ENCODE data around the gene NOXO1.

Gene NOXO1

GRCh38 chr16:1993731-1994131 lies 12.5 kb upstream of the NOXO1 start:
- no peak for DNase-seq

DNA sequence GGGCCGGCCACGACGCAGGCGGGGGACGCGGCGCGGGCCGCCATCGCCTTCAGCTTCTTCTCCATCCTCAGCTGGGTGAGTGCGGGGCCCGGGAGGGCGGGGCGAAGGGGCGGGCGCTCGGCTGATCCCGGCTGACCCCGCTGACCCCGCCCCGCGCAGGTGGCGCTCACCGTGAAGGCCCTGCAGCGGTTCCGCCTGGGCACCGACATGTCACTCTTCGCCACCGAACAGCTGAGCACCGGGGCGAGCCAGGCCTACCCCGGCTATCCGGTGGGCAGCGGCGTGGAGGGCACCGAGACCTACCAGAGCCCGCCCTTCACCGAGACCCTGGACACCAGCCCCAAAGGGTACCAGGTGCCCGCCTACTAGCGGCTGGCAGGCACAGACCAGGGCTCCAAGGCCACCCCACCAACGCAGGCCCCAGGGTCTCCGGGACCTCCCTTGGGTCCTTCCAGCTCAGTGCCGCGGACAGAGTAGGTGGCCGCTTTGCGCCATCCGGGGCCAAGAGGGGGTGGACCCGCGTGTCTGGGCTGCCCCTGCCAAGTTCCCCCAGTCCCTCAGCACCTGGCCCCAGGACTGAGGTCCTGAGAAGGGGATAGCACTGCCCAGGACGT lies 11.5 kb upstream of the NOXO1 start:
- no peak for DNase-seq

GRCh38 chr16:1991948-1992703 lies 10.9 kb upstream of the NOXO1 start:
- peak; percentile 96 for DNase-seq

DNA sequence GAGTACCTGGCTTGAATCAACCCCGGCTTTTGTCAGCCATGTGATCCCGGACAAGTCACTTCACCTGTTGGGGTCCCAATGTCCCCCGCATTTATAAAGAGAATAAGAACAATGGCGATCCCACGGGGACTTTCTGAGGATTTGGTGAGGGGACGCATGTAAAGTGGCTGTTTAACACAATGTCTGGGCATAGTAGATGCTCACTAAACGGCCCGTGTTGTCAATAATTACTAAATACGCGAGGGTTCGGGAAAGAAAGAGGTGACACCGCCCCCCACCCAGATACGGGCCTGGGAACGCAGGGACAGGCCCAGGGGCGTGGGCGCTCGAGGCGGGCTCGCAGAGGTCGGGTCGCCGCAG lies 10.3 kb upstream of the NOXO1 start:
- no peak for DNase-seq

GRCh38 chr16:1991135-1991551 lies 9.9 kb upstream of the NOXO1 start:
- DNase-seq, result no peak

GRCh38 chr16:1990351-1991134 lies 9.3 kb upstream of the NOXO1 start:
- DNase-seq, result no peak

DNA sequence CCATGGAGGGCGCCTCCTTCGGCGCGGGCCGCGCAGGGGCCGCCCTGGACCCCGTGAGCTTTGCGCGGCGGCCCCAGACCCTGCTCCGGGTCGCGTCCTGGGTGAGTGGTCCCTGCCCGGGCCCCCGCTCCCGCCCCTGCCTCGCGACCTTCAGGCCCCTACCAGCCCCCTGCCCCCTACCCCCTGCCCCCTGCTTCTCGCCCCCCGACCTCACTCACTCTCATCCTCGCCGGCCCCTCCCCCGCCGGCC lies 8.8 kb upstream of the NOXO1 start:
- DNase-seq, result no peak

GRCh38 chr16:1989209-1990100 lies 8.2 kb upstream of the NOXO1 start, which contains the start of gene SYNGR3:
Gene SYNGR3, plus strand, starts transcription at chr16:1989970. Its CDS starts 133 bp downstream, at chr16:1990103.
- DNase-seq, result no peak

GRCh38 chr16:1987198-1987597 lies 5.9 kb upstream of the NOXO1 start:
- DNase-seq, result no peak

DNA sequence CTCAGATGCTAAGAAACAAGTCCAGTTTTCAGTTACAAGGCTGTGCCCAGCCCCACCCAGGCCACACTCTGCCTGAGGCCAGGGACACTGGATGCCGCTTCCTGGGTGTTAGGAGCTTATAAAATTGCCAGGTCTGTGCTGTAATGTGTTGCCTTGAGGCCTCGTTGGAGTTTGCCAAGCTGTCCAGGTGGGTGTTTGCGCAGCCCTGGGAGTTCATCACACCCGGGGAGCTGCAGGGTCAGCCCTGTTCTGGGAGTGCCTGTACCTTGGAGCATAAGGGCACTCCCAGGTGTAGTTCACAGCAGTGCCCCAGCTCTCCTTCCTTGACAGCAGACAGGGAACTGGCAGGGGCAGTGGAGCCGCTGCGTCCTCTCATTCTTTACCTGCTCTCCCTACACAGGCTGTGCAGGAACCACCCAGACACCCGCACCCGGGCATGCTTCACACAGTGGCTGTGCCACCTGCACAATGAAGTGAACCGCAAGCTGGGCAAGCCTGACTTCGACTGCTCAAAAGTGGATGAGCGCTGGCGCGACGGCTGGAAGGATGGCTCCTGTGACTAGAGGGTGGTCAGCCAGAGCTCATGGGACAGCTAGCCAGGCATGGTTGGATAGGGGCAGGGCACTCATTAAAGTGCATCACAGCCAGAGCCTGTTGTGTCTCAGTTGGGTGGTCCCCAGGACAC lies 4.3 kb upstream of the NOXO1 start:
- no peak for DNase-seq

DNA sequence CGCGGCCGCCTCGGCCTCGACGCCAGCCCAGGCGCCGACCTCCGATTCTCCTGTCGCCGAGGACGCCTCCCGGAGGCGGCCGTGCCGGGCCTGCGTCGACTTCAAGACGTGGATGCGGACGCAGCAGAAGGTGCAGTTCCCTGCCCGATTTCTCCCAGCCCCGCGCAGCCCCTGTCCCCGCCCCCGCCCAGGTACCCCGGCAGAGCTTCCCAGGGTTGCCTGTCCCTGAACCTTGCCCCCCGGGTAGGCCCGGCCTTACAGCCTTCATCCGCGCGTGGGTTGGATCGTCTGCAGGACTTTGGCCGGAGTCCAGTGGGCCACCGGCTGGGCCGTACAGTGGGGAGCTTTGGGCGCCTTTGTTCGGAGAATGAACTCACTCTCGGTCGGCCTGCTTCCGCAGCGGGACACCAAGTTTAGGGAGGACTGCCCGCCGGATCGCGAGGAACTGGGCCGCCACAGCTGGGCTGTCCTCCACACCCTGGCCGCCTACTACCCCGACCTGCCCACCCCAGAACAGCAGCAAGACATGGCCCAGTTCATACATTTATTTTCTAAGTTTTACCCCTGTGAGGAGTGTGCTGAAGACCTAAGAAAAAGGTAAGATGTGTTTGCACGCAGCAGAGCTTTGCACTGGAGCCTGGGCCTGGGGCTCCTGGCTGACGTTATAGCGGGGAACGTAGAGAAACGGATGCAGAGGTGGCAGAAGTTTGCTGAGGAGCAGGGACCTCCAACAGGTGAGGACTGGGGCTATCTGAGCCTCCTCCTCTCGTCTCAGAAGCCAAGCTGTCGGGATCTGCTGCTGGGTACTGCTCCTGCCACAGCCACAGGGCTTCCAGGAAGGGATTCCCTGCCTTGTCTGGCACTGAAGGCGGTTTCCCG lies 3.3 kb upstream of the NOXO1 start:
- DNase-seq, result no peak

- peak; percentile 63 for DNase-seq
Measured at GRCh38 chr16:1983544-1984346, 2.5 kb upstream of the NOXO1 start, which contains the start of gene GFER. Gene GFER, plus strand, starts transcription at chr16:1984193. Its CDS starts 26 bp downstream, at chr16:1984219.

- DNase-seq, result no peak
Measured at GRCh38 chr16:1982991-1983543, 1.8 kb upstream of the NOXO1 start.

GRCh38 chr16:1982013-1982433 lies 754 bp upstream of the NOXO1 start:
- DNase-seq, result no peak

- DNase-seq, result no peak
Measured at GRCh38 chr16:1980770-1981087, 540 bp downstream of the NOXO1 start.

- no peak for DNase-seq
Measured at GRCh38 chr16:1980030-1980769, 1.1 kb downstream of the NOXO1 start.

- peak; percentile 49 for DNase-seq
Measured at GRCh38 chr16:1979271-1980029, 1.8 kb downstream of the NOXO1 start.

DNA sequence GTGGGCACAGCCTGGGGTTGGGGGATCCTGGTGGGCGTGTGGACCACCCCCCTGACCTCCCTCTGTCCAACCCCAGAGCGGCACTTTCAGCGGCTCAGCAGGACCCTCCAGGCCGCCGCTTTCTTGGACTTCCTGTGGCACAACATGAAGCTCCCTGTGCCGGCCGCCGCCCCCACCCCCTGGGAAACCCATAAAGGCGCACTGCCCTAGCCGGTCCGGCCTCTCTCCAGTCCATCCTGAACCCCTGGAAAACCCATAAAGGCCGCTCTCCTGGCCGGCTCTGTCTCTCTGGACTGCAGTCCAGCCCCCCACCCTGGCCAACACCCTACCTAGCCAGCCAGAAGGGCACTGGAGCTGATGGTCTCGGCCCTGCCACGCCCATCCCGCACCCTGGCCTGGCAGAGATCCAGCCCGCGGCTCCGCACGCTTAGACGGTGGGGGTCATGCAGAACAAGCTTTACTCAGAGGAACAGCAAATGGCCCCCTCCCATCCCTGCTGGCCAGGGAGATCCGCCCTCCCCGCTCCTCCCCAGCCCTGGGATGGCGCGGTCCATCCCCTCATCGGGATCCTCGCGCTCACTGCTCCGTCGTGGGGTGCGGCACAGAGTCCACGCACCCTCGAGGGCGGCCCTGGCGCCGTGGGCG lies 2.7 kb downstream of the NOXO1 start:
- DNase-seq, result no peak

Measured in activated naive CD4-positive, alpha-beta T cell treated with anti-CD3 and anti-CD28 coated beads, Interleukin-2, amount 50 U/mL, for 16 hours (primary cell).